H7 (cell line): Measurements from ENCODE around the gene PRADC1. TPM values are rescaled to one million over a fixed set of nuclear protein-coding genes. Genes with fewer than 3 reads are reported as not detected.
"Not testable (repeated sequence)": the region's sequence is repeated elsewhere in the genome, so short reads cannot be mapped to it uniquely, and the experiment has no call there.

Experiments used
- DNase-seq: peaks from one replicate; pipeline ENCODE4 v3.0.0; 2012
- H3K27me3 ChIP-seq: 2 replicates; pipeline ENCODE4 v1.6.0; 2011; ENCODE audit warnings: mild to moderate bottlenecking, low read length; ENCODE audit not compliant: control insufficient read depth, insufficient read depth
- H3K36me3 ChIP-seq: replicated peaks from 2 replicates; pipeline ENCODE4 v1.5.1; 2011; ENCODE audit warnings: low read length; ENCODE audit not compliant: control insufficient read depth, insufficient read depth
- H3K4me3 ChIP-seq: 2 replicates; pipeline ENCODE4 v1.5.1; 2011; ENCODE audit warnings: low read depth, mild to moderate bottlenecking, control low read depth, low read length, moderate library complexity; ENCODE audit not compliant: insufficient read depth
- total RNA-seq: library from RNA; depleted of rRNA; stranded (reverse); fragments of >200 nt; shearing (Covaris generic); gene quantifications from 2 replicates; pipeline ENCODE4 v1.2.3, GENCODE V29; 2014

The PRADC1 gene
- total RNA-seq, 1 experiment from 2014 or later, result 19.6 TPM

DNA sequence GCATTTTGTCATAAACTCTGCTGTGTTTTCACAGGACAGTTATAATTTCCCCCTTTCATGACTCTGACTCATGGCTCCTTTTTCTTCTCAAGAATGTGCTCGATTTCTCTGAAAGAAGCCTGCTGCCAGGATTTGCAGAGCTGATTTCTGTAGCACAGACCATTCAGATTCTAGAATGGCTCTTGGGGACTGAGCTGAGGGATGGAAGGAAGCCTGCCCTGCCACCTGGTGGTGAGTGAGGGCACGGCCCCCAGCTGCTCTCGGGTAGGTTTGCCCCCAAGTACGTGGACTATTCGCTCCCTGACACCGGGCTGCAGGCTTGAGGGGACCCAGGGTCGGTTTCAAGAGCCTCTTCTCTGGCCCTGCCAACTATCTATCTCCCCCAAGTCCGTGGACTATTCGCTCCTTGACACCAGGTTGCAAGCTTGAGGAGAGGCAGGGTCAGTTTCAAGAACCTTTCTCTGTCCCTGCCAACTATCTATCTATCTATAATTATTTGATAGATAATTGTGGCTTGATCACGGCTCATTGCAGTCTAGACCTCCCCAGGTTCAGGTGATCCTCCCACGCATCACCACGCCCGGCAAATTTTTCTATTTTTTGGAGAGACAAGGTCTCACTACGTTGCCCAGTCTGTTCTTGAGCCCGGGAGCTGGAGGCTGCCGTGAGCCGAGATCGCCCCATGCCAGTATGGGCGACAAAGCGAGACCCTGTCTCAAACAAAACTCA, 20.4 kb downstream of the PRADC1 start:
- peak; percentile 90 for DNase-seq
- Histone ChIP-seq H3K27me3 (no peaks in the 10 kb centered on the region; the same call in 1 of the 2 replicates), H3K4me3 (no peak overlapping the region), H3K36me3 (no peaks in the 10 kb centered on the region)

DNA sequence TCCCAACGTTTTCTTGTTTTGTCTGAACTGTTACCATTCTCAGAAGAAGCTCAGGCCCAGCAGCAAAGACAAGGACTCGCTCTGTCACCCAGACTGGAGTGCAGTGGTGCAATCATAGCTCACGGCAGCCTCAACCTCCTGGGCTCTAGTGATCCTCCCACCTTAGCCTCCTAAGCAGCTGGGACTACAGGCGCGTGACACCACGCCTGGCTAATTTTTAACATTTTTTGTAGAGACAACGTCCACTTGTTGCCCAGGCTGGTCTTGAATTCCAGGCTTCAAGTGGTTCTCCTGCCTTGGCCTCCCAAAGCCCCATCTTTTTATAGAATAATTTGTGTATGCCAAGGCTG, 21.0 kb downstream of the PRADC1 start:
- peaks cover 1% of the 10 kb centered on the region; the same call in 1 of the 2 replicates for H3K27me3 ChIP-seq
- DNase-seq, result no peak
- no peak overlapping the region for H3K4me3 ChIP-seq
- no peaks in the 10 kb centered on the region for H3K36me3 ChIP-seq

DNA sequence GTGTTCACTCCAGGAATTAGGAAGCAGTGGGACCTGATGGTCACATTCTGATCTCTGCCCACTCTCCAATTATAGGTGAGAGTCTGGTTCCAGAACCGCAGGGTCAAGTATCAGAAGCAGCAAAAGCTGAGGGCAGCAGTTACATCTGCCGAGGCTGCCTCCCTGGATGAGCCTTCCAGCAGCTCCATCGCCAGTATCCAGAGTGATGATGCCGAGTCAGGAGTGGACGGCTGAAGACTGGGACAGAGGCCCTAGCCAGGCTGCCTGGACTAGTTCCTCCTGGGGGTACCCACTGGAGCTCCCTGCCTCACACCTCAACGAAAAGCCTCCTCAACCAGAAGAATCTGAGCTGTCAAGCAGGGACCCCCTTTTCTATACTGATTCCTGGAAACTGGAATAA, 22.3 kb downstream of the PRADC1 start:
- no peak for DNase-seq
- Histone ChIP-seq H3K27me3 (peaks cover 2% of the 10 kb centered on the region; the same call in 1 of the 2 replicates), H3K36me3 (no peaks in the 10 kb centered on the region), H3K4me3 (no peak overlapping the region)

DNA sequence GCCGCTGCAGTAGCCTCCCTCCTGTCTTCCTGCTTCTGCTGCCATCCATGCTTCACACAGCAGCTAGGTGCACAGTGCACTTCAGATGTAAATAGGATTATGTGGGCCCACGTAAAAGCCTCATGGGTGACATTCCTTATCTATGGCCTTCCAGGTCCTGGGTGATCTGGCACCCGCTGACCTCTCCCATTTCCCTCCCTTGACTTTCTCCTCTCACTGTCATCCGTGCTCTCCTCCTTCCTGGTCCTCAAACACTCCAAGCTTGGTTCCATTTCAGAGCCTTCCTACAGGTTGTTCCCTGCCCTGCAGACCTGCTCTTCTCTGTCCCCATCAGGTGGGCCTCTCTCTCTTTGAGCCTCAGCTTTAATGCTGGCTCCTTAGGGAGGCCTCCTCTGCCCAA, 23.0 kb downstream of the PRADC1 start:
- Histone ChIP-seq H3K27me3 (peaks cover 5% of the 10 kb centered on the region; the same call in 1 of the 2 replicates), H3K36me3 (no peaks in the 10 kb centered on the region), H3K4me3 (no peak overlapping the region)
- no peak for DNase-seq

GRCh38 chr2:73208258-73208657, 24.8 kb downstream of the PRADC1 start:
- DNase-seq, result no peak
- peaks cover 16% of the 10 kb centered on the region for H3K27me3 ChIP-seq

DNA sequence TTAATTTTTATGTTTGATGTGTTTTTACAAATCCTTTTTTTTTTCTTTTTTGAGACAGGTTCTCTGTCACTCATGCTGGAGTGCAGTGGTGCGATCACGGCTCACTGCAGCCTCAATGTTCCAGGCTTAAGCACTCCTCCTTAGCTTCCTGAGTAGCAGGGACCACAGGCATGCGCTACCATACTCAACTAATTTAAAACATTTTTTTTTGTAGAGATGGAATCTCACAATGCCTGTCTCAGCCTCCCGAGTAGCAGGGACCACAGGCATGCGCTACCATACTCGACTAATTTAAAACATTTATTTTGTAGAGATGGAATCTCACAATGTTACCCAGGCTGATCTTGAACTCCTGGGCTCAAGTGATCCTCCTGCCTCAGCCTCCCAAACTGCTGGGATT, 27.4 kb downstream of the PRADC1 start:
- DNase-seq, result no peak
- Histone ChIP-seq H3K4me3 (no peak overlapping the region), H3K27me3 (peaks cover 36% of the 10 kb centered on the region), H3K36me3 (no peaks in the 10 kb centered on the region)

More at GRCh38 chr2:73208258-73208657, 24.8 kb downstream of the PRADC1 start:
- no peak overlapping the region for H3K4me3 ChIP-seq
- H3K36me3 ChIP-seq, result no peaks in the 10 kb centered on the region

GRCh38 chr2:73203055-73203681, 29.9 kb downstream of the PRADC1 start:
- DNase-seq, result peak; percentile 77
- Histone ChIP-seq H3K4me3 (peak overlapping the region; percentile 48), H3K36me3 (no peaks in the 10 kb centered on the region), H3K27me3 (peaks cover 38% of the 10 kb centered on the region)

DNA sequence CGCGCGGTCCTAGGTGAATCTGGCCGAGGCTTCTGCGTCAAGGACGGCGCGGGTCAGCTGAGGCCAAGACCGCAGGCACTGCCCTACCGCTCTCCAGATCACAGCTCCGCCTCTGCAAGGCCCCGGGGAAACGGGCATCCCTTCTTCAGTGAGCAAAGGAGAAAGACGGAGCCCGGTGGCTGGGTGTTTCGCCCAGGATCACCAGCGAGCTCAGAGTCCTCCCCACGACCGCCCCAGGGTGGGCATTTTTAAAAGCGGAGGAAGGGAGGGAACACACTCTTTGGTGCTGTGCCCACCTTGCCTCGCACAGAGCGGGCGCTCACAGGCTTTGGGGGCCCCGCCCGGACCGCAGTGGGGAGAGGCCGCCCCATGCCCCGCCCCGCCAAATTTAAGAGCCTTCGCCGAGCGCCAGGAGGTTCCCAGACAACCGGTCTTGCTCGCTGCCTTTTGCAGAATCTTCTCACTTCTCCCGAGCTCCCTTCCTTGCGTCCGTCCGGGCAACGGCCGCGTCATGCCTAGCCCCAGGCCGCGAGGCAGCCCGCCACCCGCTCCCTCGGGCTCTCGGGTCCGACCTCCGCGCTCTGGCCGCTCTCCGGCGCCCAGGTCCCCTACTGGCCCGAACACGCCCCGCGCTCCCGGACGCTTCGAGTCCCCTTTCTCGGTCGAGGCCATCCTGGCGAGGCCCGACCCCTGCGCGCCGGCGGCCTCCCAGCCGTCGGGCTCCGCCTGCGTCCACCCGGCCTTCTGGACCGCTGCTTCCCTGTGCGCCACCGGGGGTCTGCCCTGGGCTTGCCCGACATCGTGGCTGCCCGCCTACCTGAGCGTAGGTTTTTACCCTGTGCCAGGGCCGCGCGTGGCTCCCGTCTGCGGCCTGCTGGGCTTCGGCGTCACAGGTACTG, 30.6 kb downstream of the PRADC1 start, which contains the start of gene NOTO:
TSS of gene NOTO (plus strand) at position 419 of the 899 bp plus-strand sequence. CDS start at position 512, 93 bp downstream.
- H3K27me3 ChIP-seq, result peaks cover 38% of the 10 kb centered on the region
- peak; percentile 86 for DNase-seq
- no peaks in the 10 kb centered on the region for H3K36me3 ChIP-seq
- peak within 1 kb of the TSS; percentile 48 for H3K4me3 ChIP-seq

DNA sequence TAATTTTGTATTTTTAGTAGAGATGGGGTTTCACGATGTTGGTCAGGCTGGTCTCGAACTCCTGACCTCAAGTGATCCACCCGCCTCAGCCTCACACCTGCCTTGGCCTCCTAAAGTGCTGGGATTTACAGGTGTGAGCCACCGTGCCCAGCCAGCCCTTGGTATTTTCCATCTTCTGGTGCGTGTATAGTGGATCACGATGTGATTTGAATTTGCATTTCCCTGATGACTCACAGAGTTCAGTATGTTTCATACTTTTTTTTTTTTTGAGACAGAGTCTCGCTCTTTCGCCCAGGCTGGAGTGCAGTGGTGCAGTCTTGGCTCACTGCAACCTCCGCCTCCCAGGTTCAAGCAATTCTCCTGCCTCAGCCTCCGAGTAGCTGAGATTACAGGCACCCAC, 32.8 kb downstream of the PRADC1 start:
- not testable (repeated sequence) for DNase-seq, H3K4me3 ChIP-seq, H3K36me3 ChIP-seq
- peaks cover 35% of the 10 kb centered on the region for H3K27me3 ChIP-seq

DNA sequence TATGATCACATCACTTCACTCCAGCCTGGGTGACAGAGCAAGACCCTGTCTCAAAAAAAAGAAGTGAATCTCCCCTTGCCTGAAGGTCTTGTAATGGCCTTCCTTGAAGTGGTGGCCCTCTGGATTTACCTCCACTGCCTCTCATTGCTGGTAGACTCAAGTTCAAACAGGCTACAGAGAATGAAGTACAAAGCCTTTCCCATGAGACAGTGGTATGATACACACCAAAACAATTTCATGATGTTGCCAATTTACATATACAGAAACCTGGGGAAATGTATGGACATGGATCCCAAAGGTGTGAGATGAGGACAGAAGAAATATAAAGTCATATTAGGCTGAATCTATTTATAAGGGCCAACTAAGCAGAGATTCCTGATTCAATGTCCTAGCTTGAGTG, 35.5 kb downstream of the PRADC1 start:
- Histone ChIP-seq H3K27me3 (peaks cover 15% of the 10 kb centered on the region), H3K4me3 (no peak overlapping the region), H3K36me3 (no peaks in the 10 kb centered on the region)
- no peak for DNase-seq

DNA sequence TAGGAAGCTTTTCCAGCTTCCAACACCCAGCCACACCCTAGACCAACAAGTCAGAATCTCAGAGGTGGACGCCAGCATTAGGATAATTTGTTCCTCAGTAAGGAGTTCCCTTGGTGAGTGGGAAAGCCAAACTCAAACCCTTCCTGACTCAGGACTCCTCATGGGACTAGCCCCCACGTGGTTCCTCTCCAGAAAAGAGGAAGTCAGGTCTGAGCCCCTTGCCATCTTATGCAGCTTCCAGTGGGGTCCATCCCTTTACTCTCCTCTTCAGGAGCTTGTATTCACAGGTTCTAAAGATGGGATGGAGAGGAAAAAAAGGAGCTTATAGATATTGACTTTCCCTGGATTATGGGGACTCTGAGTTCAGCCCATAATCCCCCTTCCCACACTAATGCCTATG, 45.5 kb downstream of the PRADC1 start:
- DNase-seq, result no peak
- Histone ChIP-seq H3K27me3 (peaks cover 4% of the 10 kb centered on the region; the same call in 1 of the 2 replicates), H3K36me3 (no peaks in the 10 kb centered on the region), H3K4me3 (no peak overlapping the region)

DNA sequence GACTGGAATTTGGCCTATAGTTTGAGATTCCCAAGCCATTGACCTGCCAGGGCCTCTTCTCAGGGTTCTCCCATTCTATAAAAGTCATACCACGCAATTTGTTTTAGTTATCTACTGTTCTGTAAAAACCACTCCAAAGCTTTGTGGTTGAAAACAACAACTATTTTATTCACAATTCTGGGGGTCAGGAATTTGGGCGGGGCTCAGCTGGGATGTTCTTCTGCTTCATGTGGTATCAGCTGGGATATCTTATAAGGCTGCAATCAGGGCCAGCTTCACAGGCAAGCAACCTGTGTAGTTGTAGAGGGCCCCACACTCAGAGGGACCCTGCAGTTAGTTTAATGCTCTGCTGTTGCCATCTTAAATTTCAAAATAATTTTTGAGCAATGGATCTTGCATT, 47.1 kb downstream of the PRADC1 start:
- H3K36me3 ChIP-seq, result no peaks in the 10 kb centered on the region
- DNase-seq, result no peak
- peaks cover 4% of the 10 kb centered on the region; the same call in 1 of the 2 replicates for H3K27me3 ChIP-seq
- H3K4me3 ChIP-seq, result no peak overlapping the region
